Stomach smooth muscle (tissue), 2 donors: Measurements from ENCODE around the gene GSG1L.

Experiments
- H3K27ac ChIP-seq: one replicate; pipeline ENCODE4 v1.7.0; 2013; ENCODE audit warnings: mild to moderate bottlenecking, low read length, inconsistent platforms
- H3K27me3 ChIP-seq, 2 donors: one replicate each; pipeline ENCODE4 v1.7.0; 2013; ENCODE audit warnings: low read length in 2 of 2; ENCODE audit not compliant: insufficient read depth in 2 of 2, control insufficient read depth in 1 of 2
- H3K36me3 ChIP-seq, 2 donors: one replicate each; pipeline ENCODE4 v1.7.0; 2013; ENCODE audit warnings: low read length in 2 of 2; ENCODE audit not compliant: control insufficient read depth in 2 of 2, insufficient read depth in 2 of 2
- H3K4me1 ChIP-seq: one replicate; pipeline ENCODE4 v1.7.0; 2013; ENCODE audit warnings: low read length; ENCODE audit not compliant: control insufficient read depth, insufficient read depth
- H3K4me3 ChIP-seq, 2 donors: one replicate each; pipeline ENCODE4 v1.7.0; 2013; ENCODE audit warnings: low read length in 2 of 2
- H3K9ac ChIP-seq, 2 donors: one replicate each; pipeline ENCODE4 v1.7.0; 2013; ENCODE audit warnings: low read length in 2 of 2, mild to moderate bottlenecking in 1 of 2
- H3K9me3 ChIP-seq, 2 donors: one replicate each; pipeline ENCODE4 v1.7.0; 2013; ENCODE audit warnings: low read length in 2 of 2; ENCODE audit not compliant: control insufficient read depth in 2 of 2
- donor health status: healthy.
- donor health status: Pancreatic carcinoma.

GSG1L gene

DNA sequence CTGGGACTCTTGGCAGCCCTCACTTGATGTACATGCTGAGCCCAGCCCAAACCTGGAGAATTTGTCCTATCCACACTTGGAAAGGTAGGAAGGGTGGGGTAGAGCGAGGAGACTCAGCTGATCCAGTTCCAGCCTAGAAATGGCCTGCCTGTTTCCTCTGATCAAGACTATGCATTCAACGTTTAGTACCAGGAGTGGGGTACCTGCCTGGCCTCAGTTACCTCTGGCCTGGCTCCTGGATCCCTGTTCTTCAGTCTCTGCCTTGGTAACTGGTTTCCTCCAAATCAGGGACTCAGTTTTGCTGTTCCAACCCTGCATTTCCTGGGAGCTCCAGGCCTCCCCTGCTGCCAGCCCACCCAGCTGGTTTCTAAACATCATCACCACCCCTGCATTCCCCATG, 233.5 kb downstream of the GSG1L start:
- H3K9ac ChIP-seq, result no peak overlapping the region
- H3K9me3 ChIP-seq, result peaks cover 4 to 16% of the 10 kb centered on the region in 2 donors
- no peaks in the 10 kb centered on the region for H3K4me1 ChIP-seq
- no peaks in the 10 kb centered on the region for H3K36me3 ChIP-seq
- no peak overlapping the region for H3K27ac ChIP-seq
- no peak overlapping the region for H3K4me3 ChIP-seq
- no peaks in the 10 kb centered on the region for H3K27me3 ChIP-seq

DNA sequence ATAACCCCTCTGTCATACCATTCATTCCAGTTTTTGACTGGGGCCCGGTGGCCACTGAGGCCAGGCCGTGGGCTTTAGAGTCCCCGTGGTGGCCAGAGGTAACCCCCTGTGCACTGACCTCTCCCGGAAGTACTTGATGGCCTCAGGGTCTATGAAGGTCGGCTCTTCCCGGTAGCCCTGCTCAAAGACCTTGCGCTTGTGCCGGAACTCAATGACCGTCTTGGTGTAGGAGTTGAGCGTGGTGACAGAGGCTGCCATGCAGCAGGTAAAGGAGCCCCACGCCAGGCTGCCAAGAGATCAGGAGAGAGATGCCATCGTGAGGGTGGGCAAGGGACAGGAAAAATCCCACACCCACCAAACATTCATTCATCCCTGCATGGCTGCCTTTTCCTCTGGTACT, 234.8 kb downstream of the GSG1L start:
- Histone ChIP-seq H3K9me3 (peaks cover 4 to 16% of the 10 kb centered on the region in 2 donors), H3K27ac (no peak overlapping the region), H3K4me3 (no peak overlapping the region), H3K4me1 (no peaks in the 10 kb centered on the region), H3K36me3 (no peaks in the 10 kb centered on the region), H3K9ac (no peak overlapping the region), H3K27me3 (no peaks in the 10 kb centered on the region)

DNA sequence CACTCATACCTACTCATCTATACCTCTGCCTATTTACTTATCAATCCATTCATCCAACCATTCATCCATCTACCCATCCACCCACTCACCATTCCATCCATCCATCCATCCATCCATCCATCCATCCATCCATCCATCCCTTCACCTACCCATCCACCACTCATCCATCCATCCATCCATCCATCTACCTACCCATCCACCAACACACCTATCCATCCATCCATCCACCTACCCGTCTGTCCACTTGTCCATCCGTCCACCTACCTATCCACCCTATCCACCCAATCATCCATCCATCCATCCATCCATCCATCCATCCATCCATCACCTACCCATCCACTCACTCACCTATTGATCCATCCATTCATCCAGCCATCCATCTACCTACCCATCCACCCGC, 235.7 kb downstream of the GSG1L start:
- H3K4me1 ChIP-seq, result no peaks in the 10 kb centered on the region

DNA sequence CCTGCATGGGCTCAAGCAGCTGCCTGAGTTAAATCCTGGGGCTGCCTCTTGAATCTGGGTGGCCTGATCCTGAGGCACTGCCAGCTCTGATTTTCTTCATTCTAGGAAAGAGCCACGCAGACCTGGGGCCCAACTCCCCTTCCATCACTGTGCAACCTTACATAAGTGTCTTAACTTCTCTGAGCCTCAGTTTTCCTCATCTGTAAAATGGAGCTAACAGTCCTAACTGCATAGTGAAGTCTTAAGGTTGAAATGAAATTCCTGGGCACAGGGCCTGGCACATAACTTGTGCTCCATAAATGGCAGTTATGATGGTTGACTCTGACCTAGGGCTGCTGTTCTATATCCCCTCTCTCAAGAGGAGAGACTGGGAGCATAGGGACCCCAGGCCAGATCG, 236.6 kb downstream of the GSG1L start:
- Histone ChIP-seq H3K9me3 (peaks cover 4 to 16% of the 10 kb centered on the region in 2 donors), H3K36me3 (no peaks in the 10 kb centered on the region), H3K4me1 (no peaks in the 10 kb centered on the region)

More for the DNA sequence above, 235.7 kb downstream of the GSG1L start:
- H3K36me3 ChIP-seq, result no peaks in the 10 kb centered on the region
- H3K9ac ChIP-seq, result no peak overlapping the region
- H3K27me3 ChIP-seq, result no peaks in the 10 kb centered on the region
- H3K4me3 ChIP-seq, result no peak overlapping the region
- no peak overlapping the region for H3K27ac ChIP-seq
- peaks cover 4 to 16% of the 10 kb centered on the region in 2 donors for H3K9me3 ChIP-seq

DNA sequence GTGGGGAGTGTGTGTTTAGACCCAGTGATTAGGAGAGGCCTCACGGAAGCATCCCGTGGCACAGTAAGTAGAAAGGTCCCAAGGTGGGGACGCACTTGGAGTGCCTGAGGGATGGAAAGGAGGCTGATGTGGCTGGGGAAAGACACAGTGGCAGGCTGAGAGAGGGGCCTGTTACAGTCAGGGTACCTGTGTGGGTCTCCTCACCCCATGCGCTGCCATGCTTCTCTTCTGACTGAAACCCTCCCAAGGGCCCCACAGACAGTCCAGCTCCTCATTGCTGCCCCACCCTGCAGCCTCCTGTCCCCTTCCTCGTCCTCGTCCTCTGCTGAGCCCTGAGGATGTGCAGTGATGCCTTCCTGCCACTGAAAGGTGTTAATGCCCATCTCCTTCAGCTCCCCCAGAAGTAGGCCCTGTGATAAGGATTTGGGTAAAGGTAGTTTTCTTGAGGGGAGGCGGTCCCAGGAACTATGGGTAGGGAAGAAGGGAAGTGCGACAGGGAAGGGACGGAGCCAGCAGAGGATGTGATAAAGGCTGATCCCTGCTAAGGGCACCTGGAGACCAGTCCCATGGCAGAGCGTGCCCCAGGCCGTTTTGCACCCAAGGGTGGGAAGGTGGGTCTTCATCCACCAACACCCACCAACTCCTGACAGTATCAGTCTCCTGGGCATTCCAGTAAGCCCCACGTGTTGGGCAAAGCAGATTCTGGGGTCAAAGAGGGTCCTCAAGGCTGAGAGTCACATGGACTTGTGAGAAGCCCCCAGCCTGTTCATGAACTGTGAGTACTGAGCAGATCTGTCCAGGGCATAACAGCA, 237.2 kb downstream of the GSG1L start:
- H3K4me1 ChIP-seq, result no peaks in the 10 kb centered on the region
- H3K9me3 ChIP-seq, result peaks cover 4 to 16% of the 10 kb centered on the region in 2 donors
- no peak overlapping the region for H3K9ac ChIP-seq
- H3K27ac ChIP-seq, result no peak overlapping the region
- no peaks in the 10 kb centered on the region for H3K36me3 ChIP-seq
- H3K27me3 ChIP-seq, result no peaks in the 10 kb centered on the region
- no peak overlapping the region for H3K4me3 ChIP-seq

More for the DNA sequence above, 236.6 kb downstream of the GSG1L start:
- H3K27me3 ChIP-seq, result no peaks in the 10 kb centered on the region
- H3K4me3 ChIP-seq, result no peak overlapping the region
- no peak overlapping the region for H3K9ac ChIP-seq
- no peak overlapping the region for H3K27ac ChIP-seq

DNA sequence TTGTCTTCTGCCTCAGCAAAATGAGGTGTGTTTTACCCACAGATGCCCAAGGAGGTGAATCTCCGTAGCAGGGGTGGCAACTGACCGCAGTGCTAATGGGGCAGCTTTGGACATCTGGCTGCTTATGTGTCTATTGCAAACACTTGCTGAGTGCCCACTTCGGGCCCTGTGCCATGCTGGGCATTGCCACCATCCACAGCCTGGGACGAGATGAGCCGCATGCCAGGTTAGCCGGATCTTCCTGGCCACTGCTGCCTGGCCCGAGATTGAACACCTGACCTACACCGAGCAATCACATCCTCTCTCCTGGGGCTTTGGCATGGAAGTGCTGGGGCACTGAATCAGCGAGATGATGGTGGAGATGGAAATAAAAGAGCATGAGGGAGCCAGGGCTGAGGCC, 238.7 kb downstream of the GSG1L start:
- Histone ChIP-seq H3K9ac (no peak overlapping the region), H3K27ac (no peak overlapping the region), H3K4me3 (no peak overlapping the region), H3K27me3 (no peaks in the 10 kb centered on the region), H3K36me3 (no peaks in the 10 kb centered on the region), H3K4me1 (no peaks in the 10 kb centered on the region), H3K9me3 (peaks cover under 1 to 4% of the 10 kb centered on the region in 2 donors)

DNA sequence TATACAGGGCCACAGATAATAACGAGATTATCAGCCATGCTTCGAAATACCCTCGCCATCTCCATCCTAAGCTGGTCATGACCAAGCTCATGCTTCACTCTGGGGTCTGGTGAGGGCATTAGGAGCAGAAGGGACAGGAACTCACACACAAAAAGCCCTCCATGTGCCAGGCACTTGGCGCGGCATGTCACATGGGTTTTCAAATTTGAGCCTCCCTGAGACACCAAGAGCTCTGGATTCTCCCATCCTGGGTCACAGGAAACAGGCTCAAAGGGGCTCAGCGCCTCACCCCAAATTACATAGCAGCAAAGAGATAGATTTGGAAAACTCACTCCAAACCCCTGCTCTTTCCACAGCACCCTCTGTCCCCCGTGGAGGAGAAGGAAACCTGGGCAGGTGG, 239.5 kb downstream of the GSG1L start:
- Histone ChIP-seq H3K4me3 (no peak overlapping the region), H3K27ac (no peak overlapping the region), H3K9ac (no peak overlapping the region), H3K9me3 (no peaks in the 10 kb centered on the region), H3K36me3 (no peaks in the 10 kb centered on the region), H3K27me3 (no peaks in the 10 kb centered on the region), H3K4me1 (no peaks in the 10 kb centered on the region)

DNA sequence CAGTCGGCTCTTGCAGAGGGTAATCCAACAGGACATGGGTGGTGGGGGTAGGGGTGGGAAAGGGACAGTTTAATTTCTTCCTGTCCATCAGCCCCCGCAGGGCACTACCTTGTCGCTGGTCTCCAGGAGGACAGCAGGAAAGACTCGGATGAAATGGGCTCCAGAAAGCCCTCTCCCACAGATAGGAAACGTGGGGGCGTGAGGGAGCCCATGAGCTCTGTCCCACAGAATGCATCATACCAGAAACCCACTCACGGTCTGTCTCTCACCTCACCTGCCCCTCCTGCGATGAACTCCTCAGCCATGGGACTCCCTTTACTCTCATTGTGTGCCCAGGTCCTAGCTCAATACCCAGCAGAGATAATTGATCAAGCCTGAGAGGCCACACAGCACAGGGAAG, 240.1 kb downstream of the GSG1L start:
- H3K36me3 ChIP-seq, result no peaks in the 10 kb centered on the region
- no peaks in the 10 kb centered on the region for H3K4me1 ChIP-seq
- H3K27me3 ChIP-seq, result no peaks in the 10 kb centered on the region
- no peak overlapping the region for H3K4me3 ChIP-seq
- no peaks in the 10 kb centered on the region for H3K9me3 ChIP-seq
- H3K27ac ChIP-seq, result no peak overlapping the region
- H3K9ac ChIP-seq, result no peak overlapping the region

DNA sequence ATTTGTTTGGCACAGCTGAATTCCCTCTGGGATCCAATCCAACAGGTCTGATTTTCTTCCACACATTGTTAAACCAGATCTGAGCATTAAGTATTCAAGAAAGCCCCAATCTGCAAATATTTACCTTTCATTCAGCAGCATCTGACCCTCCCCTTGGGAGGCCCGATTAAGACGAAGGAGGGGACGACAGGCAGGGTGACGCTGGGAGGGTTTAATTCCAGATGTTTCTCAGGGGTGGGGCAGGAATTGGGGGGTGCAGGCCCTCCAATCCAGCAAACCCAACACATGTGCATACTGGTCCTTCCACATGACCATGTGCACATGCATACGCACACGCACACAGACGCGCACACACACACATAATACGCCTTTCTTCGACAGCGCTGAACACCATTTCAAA, 240.5 kb downstream of the GSG1L start:
- H3K9ac ChIP-seq, result no peak overlapping the region
- H3K27ac ChIP-seq, result no peak overlapping the region
- no peaks in the 10 kb centered on the region for H3K36me3 ChIP-seq
- no peak overlapping the region for H3K4me3 ChIP-seq
- no peaks in the 10 kb centered on the region for H3K9me3 ChIP-seq
- H3K27me3 ChIP-seq, result no peaks in the 10 kb centered on the region
- H3K4me1 ChIP-seq, result no peaks in the 10 kb centered on the region

DNA sequence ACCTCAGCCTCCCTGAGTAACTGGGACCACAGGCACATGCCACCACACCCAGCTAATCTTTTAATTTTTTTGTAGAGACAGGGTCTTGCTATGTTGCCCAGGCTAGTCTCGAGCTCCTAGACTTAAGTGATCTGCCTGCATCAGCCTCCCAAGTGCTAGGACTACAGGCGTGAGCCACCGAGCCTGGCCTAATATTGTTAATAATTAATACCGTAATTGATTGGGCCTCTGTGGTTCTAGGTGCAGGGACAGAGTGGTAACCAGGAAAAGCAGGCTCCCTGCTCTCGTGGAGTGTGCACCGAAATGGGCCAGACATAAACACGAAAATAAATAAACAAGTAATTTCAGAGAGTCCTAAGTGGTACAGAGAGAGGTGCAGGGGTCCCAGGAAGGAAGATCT, 241.0 kb downstream of the GSG1L start:
- Histone ChIP-seq H3K27ac (no peak overlapping the region), H3K36me3 (no peaks in the 10 kb centered on the region), H3K9ac (no peak overlapping the region), H3K4me3 (no peak overlapping the region), H3K9me3 (no peaks in the 10 kb centered on the region), H3K27me3 (no peaks in the 10 kb centered on the region), H3K4me1 (no peaks in the 10 kb centered on the region)

DNA sequence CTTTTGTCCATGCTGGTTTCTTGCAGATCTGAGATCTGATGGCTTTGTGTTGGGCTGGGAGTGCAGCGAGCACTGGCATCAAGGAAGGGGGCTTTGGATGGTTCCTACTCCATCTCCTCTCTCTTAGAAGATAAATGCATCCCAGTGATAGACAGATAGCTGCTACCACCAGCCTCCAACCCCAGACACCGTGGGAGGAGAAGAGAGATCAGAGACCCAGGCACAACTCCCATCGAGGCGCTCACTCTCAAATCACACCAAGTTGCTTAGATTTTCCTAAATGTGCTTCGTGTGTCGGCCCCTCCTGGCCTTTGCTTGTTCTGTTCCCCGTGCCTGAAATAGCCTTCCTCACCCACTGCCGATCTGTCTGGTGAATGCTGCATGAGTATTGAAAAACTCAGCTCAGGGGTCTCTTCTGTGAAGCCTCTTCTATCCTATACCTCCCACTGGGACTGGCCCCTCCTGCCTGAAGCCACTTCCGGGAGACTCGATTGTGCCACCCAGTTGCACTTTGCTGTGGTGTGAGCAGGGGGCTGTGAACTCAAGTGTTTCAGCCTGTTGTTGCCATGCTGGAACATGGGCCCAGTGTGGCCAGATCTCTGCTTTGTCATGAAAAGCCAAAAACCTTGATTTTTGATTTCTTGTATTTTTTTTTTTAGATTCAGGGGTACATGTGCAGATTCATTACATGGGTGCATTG, 242.7 kb downstream of the GSG1L start:
- H3K9me3 ChIP-seq, result no peaks in the 10 kb centered on the region
- H3K4me3 ChIP-seq, result no peak overlapping the region
- H3K4me1 ChIP-seq, result no peaks in the 10 kb centered on the region
- H3K27me3 ChIP-seq, result no peaks in the 10 kb centered on the region
- H3K36me3 ChIP-seq, result no peaks in the 10 kb centered on the region
- H3K9ac ChIP-seq, result no peak overlapping the region
- no peak overlapping the region for H3K27ac ChIP-seq
